Measurements from ENCODE around the gene NUDT22. TPM values are rescaled to one million over a fixed set of nuclear protein-coding genes. Genes with fewer than 3 reads are reported as not detected.

NUDT22 gene
- polyA plus RNA-seq, 1 donor, result 33.8 TPM

GRCh38 chr11:64206457-64207255, 19.4 kb upstream of the NUDT22 start, which contains the start of gene FERMT3:
FERMT3 (plus strand) TSS chr11:64206721; CDS start chr11:64207365, 644 bp downstream.
- WGBS (ENCODE audit: insufficient coverage, low lambda C conversion rate), result no CpG with 5 or more reads among the region's 27 CpGs
- Histone ChIP-seq H3K4me1 (ENCODE audit: control insufficient read depth, insufficient read depth, low read length) (peaks cover 25% of the 10 kb centered on the region), H3K4me3 (ENCODE audit: low read length) (peak within 1 kb of the TSS; percentile 43), H3K27me3 (ENCODE audit: control insufficient read depth, insufficient read depth, low read length) (no peaks in the 10 kb centered on the region), H3K36me3 (ENCODE audit: control insufficient read depth, insufficient read depth, low read length) (peaks cover 42% of the 10 kb centered on the region), H3K27ac (ENCODE audit: low read length) (peak within 1 kb of the TSS; percentile 87), H3K9me3 (ENCODE audit: control insufficient read depth, low read depth, low read length) (no peaks in the 10 kb centered on the region)
- peak; percentile 86 to 95 for DNase-seq

GRCh38 chr11:64207256-64208085, 18.6 kb upstream of the NUDT22 start:
- Histone ChIP-seq H3K27me3 (ENCODE audit: control insufficient read depth, insufficient read depth, low read length) (no peaks in the 10 kb centered on the region), H3K4me1 (ENCODE audit: control insufficient read depth, insufficient read depth, low read length) (peaks cover 25% of the 10 kb centered on the region), H3K9me3 (ENCODE audit: control insufficient read depth, low read depth, low read length) (no peaks in the 10 kb centered on the region), H3K36me3 (ENCODE audit: control insufficient read depth, insufficient read depth, low read length) (peaks cover 44% of the 10 kb centered on the region), H3K4me3 (ENCODE audit: low read length) (peak overlapping the region; percentile 43), H3K27ac (ENCODE audit: low read length) (peak overlapping the region; percentile 87)
- WGBS (ENCODE audit: insufficient coverage, low lambda C conversion rate), result no CpG with 5 or more reads among the region's 30 CpGs
- DNase-seq, result peak; percentile 48 to 62

GRCh38 chr11:64208086-64208795, 17.8 kb upstream of the NUDT22 start:
- Histone ChIP-seq H3K4me1 (ENCODE audit: control insufficient read depth, insufficient read depth, low read length) (peaks cover 25% of the 10 kb centered on the region), H3K4me3 (ENCODE audit: low read length) (no peak overlapping the region), H3K9me3 (ENCODE audit: control insufficient read depth, low read depth, low read length) (no peaks in the 10 kb centered on the region), H3K27me3 (ENCODE audit: control insufficient read depth, insufficient read depth, low read length) (no peaks in the 10 kb centered on the region), H3K27ac (ENCODE audit: low read length) (peak overlapping the region; percentile 15), H3K36me3 (ENCODE audit: control insufficient read depth, insufficient read depth, low read length) (peaks cover 36% of the 10 kb centered on the region)
- WGBS (ENCODE audit: insufficient coverage, low lambda C conversion rate), result no CpG with 5 or more reads among the region's 23 CpGs
- no peak for DNase-seq

- H3K4me3 ChIP-seq (ENCODE audit: low read length), result no peak overlapping the region
- no peak overlapping the region for H3K27ac ChIP-seq (ENCODE audit: low read length)
- no CpG with 5 or more reads among the region's 18 CpGs for whole genome bisulfite sequencing (ENCODE audit: insufficient coverage, low lambda C conversion rate)
- no peak for DNase-seq
- H3K36me3 ChIP-seq (ENCODE audit: control insufficient read depth, insufficient read depth, low read length), result peaks cover 29% of the 10 kb centered on the region
- no peaks in the 10 kb centered on the region for H3K27me3 ChIP-seq (ENCODE audit: control insufficient read depth, insufficient read depth, low read length)
- H3K9me3 ChIP-seq (ENCODE audit: control insufficient read depth, low read depth, low read length), result no peaks in the 10 kb centered on the region
- H3K4me1 ChIP-seq (ENCODE audit: control insufficient read depth, insufficient read depth, low read length), result peaks cover 25% of the 10 kb centered on the region
These were observed 17.1 kb upstream of the NUDT22 start for GRCh38 chr11:64208796-64209562.

- DNase-seq, result no peak
- Histone ChIP-seq H3K27ac (ENCODE audit: low read length) (no peak overlapping the region), H3K27me3 (ENCODE audit: control insufficient read depth, insufficient read depth, low read length) (no peaks in the 10 kb centered on the region), H3K36me3 (ENCODE audit: control insufficient read depth, insufficient read depth, low read length) (peaks cover 25% of the 10 kb centered on the region), H3K9me3 (ENCODE audit: control insufficient read depth, low read depth, low read length) (no peaks in the 10 kb centered on the region), H3K4me1 (ENCODE audit: control insufficient read depth, insufficient read depth, low read length) (peaks cover 25% of the 10 kb centered on the region), H3K4me3 (ENCODE audit: low read length) (no peak overlapping the region)
- WGBS (ENCODE audit: insufficient coverage, low lambda C conversion rate), result no CpG with 5 or more reads among the region's 8 CpGs
These were observed 16.6 kb upstream of the NUDT22 start for GRCh38 chr11:64209563-64209843.

GRCh38 chr11:64210301-64211020, 15.6 kb upstream of the NUDT22 start:
- H3K27me3 ChIP-seq (ENCODE audit: control insufficient read depth, insufficient read depth, low read length), result no peaks in the 10 kb centered on the region
- WGBS (ENCODE audit: insufficient coverage, low lambda C conversion rate), result 90% methylated on average over 2 of the region's 24 CpGs
- H3K27ac ChIP-seq (ENCODE audit: low read length), result no peak overlapping the region
- H3K36me3 ChIP-seq (ENCODE audit: control insufficient read depth, insufficient read depth, low read length), result peaks cover 19% of the 10 kb centered on the region
- H3K4me3 ChIP-seq (ENCODE audit: low read length), result no peak overlapping the region
- H3K9me3 ChIP-seq (ENCODE audit: control insufficient read depth, low read depth, low read length), result no peaks in the 10 kb centered on the region
- H3K4me1 ChIP-seq (ENCODE audit: control insufficient read depth, insufficient read depth, low read length), result peaks cover 24% of the 10 kb centered on the region
- no peak for DNase-seq

- Histone ChIP-seq H3K4me3 (ENCODE audit: low read length) (no peak overlapping the region), H3K27ac (ENCODE audit: low read length) (no peak overlapping the region), H3K27me3 (ENCODE audit: control insufficient read depth, insufficient read depth, low read length) (no peaks in the 10 kb centered on the region), H3K9me3 (ENCODE audit: control insufficient read depth, low read depth, low read length) (no peaks in the 10 kb centered on the region), H3K36me3 (ENCODE audit: control insufficient read depth, insufficient read depth, low read length) (peaks cover 15% of the 10 kb centered on the region), H3K4me1 (ENCODE audit: control insufficient read depth, insufficient read depth, low read length) (peaks cover 16% of the 10 kb centered on the region)
- DNase-seq, result no peak
- WGBS (ENCODE audit: insufficient coverage, low lambda C conversion rate), result no CpG with 5 or more reads among the region's 30 CpGs
These were observed 14.7 kb upstream of the NUDT22 start for GRCh38 chr11:64211181-64211872.

- H3K4me1 ChIP-seq (ENCODE audit: control insufficient read depth, insufficient read depth, low read length), result no peaks in the 10 kb centered on the region
- no peak for DNase-seq
- no peaks in the 10 kb centered on the region for H3K27me3 ChIP-seq (ENCODE audit: control insufficient read depth, insufficient read depth, low read length)
- H3K27ac ChIP-seq (ENCODE audit: low read length), result no peak overlapping the region
- peaks cover 20% of the 10 kb centered on the region for H3K36me3 ChIP-seq (ENCODE audit: control insufficient read depth, insufficient read depth, low read length)
- WGBS (ENCODE audit: insufficient coverage, low lambda C conversion rate), result no CpG with 5 or more reads among the region's 6 CpGs
- H3K4me3 ChIP-seq (ENCODE audit: low read length), result no peak overlapping the region
- H3K9me3 ChIP-seq (ENCODE audit: control insufficient read depth, low read depth, low read length), result no peaks in the 10 kb centered on the region
These were observed 9.2 kb upstream of the NUDT22 start for GRCh38 chr11:64216879-64217278.

All from large intestine (tissue), 3 donors.